DOHH2 (cell line): ENCODE results near the gene PRDM16.

Experiments
- H3F3A ChIP-seq: fragments of 200-600 bp; sonication (generic), shearing (Covaris generic); 2 replicates; pipeline ENCODE4 v1.6.0; 2016; ENCODE audit warnings: antibody characterized with exemption, mild to moderate bottlenecking; ENCODE audit not compliant: control insufficient read depth, insufficient read depth
- H3K27ac ChIP-seq: fragments of 200-600 bp; sonication (generic); 2 replicates; pipeline ENCODE4 v1.5.1; 2014; ENCODE audit warnings: low read depth, mild to moderate bottlenecking, low read length, moderate library complexity
- H3K27me3 ChIP-seq: fragments of 200-600 bp; sonication (generic); 2 replicates; pipeline ENCODE4 v1.6.1; 2014; ENCODE audit warnings: mild to moderate bottlenecking, low read length, mixed read lengths; ENCODE audit not compliant: control insufficient read depth
- H3K36me3 ChIP-seq: fragments of 200-600 bp; sonication (generic); 2 replicates; pipeline ENCODE4 v1.6.1; 2014; ENCODE audit warnings: mild to moderate bottlenecking, low read length, moderate library complexity, mixed read lengths; ENCODE audit not compliant: control insufficient read depth
- H3K4me1 ChIP-seq: fragments of 200-600 bp; sonication (generic); 2 replicates; pipeline ENCODE4 v1.6.1; 2014; ENCODE audit warnings: mild to moderate bottlenecking, low read length, mixed read lengths; ENCODE audit not compliant: control insufficient read depth
- H3K4me2 ChIP-seq: fragments of 200-600 bp; sonication (generic); 2 replicates; pipeline ENCODE4 v1.6.0; 2014; ENCODE audit warnings: mild to moderate bottlenecking, low read length, moderate library complexity
- H3K4me3 ChIP-seq: fragments of 200-600 bp; sonication (generic); 2 replicates; pipeline ENCODE4 v1.5.1; 2014; ENCODE audit warnings: mild to moderate bottlenecking, low read length, mixed read lengths
- H3K79me2 ChIP-seq: fragments of 200-600 bp; sonication (generic); 2 replicates; pipeline ENCODE4 v1.6.1; 2014; ENCODE audit warnings: mild to moderate bottlenecking, low read length, mixed read lengths; ENCODE audit not compliant: control insufficient read depth
- H3K9me2 ChIP-seq: fragments of 200-600 bp; sonication (generic); replicated peaks from 2 replicates; pipeline ENCODE4 v1.6.1; 2014; ENCODE audit warnings: mild to moderate bottlenecking, low read length, mixed read lengths; ENCODE audit not compliant: control insufficient read depth
- H3K9me3 ChIP-seq: fragments of 200-600 bp; sonication (generic); 2 replicates; pipeline ENCODE4 v1.6.1; 2014; ENCODE audit warnings: antibody characterized with exemption, low read length, mixed read lengths; ENCODE audit not compliant: control insufficient read depth, insufficient read depth
- H4K20me1 ChIP-seq: fragments of 200-600 bp; sonication (generic); 2 replicates; pipeline ENCODE4 v1.6.0; 2014; ENCODE audit warnings: low read depth, mild to moderate bottlenecking, antibody characterized with exemption, low read length, moderate library complexity; ENCODE audit not compliant: control insufficient read depth, insufficient read depth
- CTCF ChIP-seq: fragments of 200-600 bp; sonication (generic); IDR thresholded peaks from one replicate; pipeline ENCODE4 v1.5.1; 2014; ENCODE audit warnings: antibody characterized with exemption, mild to moderate bottlenecking, low read depth, low read length; ENCODE audit not compliant: poor library complexity, severe bottlenecking
- EZH2phosphoT487 ChIP-seq: fragments of 200-600 bp; sonication (generic); IDR thresholded peaks from 2 replicates; pipeline ENCODE4 v1.6.1; 2017; ENCODE audit warnings: borderline replicate concordance, mild to moderate bottlenecking, antibody characterized with exemption, low read length, moderate library complexity, mixed read lengths

PRDM16 gene

GRCh38 chr1:3363023-3363422 lies 294.0 kb downstream of the PRDM16 start:
- no peaks in the 10 kb centered on the region for H4K20me1 ChIP-seq
- H3K36me3 ChIP-seq, result no peaks in the 10 kb centered on the region
- H3F3A ChIP-seq, result no peaks in the 10 kb centered on the region
- no peaks in the 10 kb centered on the region for H3K27me3 ChIP-seq
- no peak overlapping the region for H3K4me3 ChIP-seq
- H3K4me1 ChIP-seq, result no peaks in the 10 kb centered on the region
- no peak overlapping the region for H3K27ac ChIP-seq
- H3K9me2 ChIP-seq, result no peaks in the 10 kb centered on the region
- no peak overlapping the region for H3K4me2 ChIP-seq
- TF ChIP-seq CTCF, result no peak
- H3K79me2 ChIP-seq, result no peaks in the 10 kb centered on the region
- no peaks in the 10 kb centered on the region for H3K9me3 ChIP-seq

GRCh38 chr1:3363756-3364155 lies 294.8 kb downstream of the PRDM16 start:
- H4K20me1 ChIP-seq, result no peaks in the 10 kb centered on the region
- no peaks in the 10 kb centered on the region for H3K36me3 ChIP-seq
- no peaks in the 10 kb centered on the region for H3K79me2 ChIP-seq
- H3K4me3 ChIP-seq, result no peak overlapping the region
- no peaks in the 10 kb centered on the region for H3F3A ChIP-seq
- H3K27ac ChIP-seq, result no peak overlapping the region
- no peaks in the 10 kb centered on the region for H3K4me1 ChIP-seq
- H3K27me3 ChIP-seq, result no peaks in the 10 kb centered on the region
- TF ChIP-seq EZH2phosphoT487 (no peak), CTCF (no peak)
- no peaks in the 10 kb centered on the region for H3K9me2 ChIP-seq
- H3K9me3 ChIP-seq, result no peaks in the 10 kb centered on the region
- no peak overlapping the region for H3K4me2 ChIP-seq

- Histone ChIP-seq H3K9me3 (no peaks in the 10 kb centered on the region), H4K20me1 (no peaks in the 10 kb centered on the region)
Observed at GRCh38 chr1:3364551-3364950, 295.5 kb downstream of the PRDM16 start.

More at GRCh38 chr1:3364551-3364950, 295.5 kb downstream of the PRDM16 start:
- H3K27me3 ChIP-seq, result no peaks in the 10 kb centered on the region
- H3F3A ChIP-seq, result no peaks in the 10 kb centered on the region
- H3K4me1 ChIP-seq, result no peaks in the 10 kb centered on the region
- H3K9me2 ChIP-seq, result no peaks in the 10 kb centered on the region
- TF ChIP-seq CTCF, result no peak
- no peak for TF ChIP-seq EZH2phosphoT487
- H3K27ac ChIP-seq, result no peak overlapping the region
- no peaks in the 10 kb centered on the region for H3K79me2 ChIP-seq
- no peaks in the 10 kb centered on the region for H3K36me3 ChIP-seq
- H3K4me3 ChIP-seq, result no peak overlapping the region
- H3K4me2 ChIP-seq, result no peak overlapping the region
